ENCODE data around the gene MYCL.

The MYCL gene, protein sequence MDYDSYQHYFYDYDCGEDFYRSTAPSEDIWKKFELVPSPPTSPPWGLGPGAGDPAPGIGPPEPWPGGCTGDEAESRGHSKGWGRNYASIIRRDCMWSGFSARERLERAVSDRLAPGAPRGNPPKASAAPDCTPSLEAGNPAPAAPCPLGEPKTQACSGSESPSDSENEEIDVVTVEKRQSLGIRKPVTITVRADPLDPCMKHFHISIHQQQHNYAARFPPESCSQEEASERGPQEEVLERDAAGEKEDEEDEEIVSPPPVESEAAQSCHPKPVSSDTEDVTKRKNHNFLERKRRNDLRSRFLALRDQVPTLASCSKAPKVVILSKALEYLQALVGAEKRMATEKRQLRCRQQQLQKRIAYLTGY

DNA sequence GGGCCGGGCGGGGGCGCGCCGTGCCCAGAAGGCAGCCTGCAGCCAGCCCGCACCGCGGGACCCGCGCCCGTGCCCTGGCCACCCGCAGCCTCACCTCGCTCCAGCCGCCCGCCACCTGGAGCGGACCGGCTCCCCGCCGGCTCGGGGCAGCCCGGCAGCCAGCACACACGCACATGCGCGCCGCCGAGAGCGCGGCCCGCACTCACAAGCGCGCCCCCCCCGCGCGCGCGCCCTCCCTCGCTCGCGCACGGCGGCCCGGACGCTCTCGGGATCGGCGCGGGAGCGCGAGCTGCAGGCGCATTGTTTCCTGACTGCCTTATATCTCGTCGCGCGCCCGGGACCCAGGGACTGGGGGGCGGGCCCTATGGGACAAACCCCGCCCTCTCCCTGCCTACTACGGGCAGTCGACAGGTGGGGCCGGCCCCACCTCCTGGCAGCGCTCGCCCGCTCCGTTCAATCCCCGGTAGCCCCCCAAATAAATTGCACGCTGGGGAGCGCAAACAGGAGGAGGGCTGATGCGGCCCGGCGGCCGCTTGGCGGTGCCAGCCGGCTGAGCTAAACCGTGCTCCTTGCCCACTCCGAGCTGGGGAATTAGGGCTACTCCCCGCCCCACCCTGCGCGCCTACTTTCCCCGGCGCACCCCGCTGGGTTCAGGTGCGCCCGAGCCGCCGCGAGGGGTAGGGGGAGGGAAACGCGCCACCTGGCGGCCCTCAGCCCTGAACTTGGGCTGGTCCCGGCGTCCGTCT lies at the start of gene MYCL:
Gene MYCL, minus strand, starts transcription at position 204 of the 746 bp plus-strand sequence. CDS start 483 bp downstream, outside the sequence.
- peak within 1 kb of the TSS; percentile 73 for H3K4me3 ChIP-seq (ENCODE audit: low read depth, low read length)
- no peaks in the 10 kb centered on the region for H3K9me3 ChIP-seq (ENCODE audit: control insufficient read depth, insufficient read depth, low read depth, low read length)
- ChIA-PET POLR2A (interaction anchor here (0.6 to 2.9 kb wide), 9 partner anchors 9 to 163 kb away, joined by 3 to 22 read pairs (median 3); partner anchors contain the start of genes CAP1, PPIE and TRIT1), CTCF (interaction anchor here (0.6 to 5.0 kb wide), 39 partner anchors 9 to 736 kb away, joined by 3 to 69 read pairs (median 4); no protein-coding TSS in a partner anchor)
- 0 out of 2 replicates have a peak, but pooled peaks cover 2% of the 10 kb centered on the region for H3K4me1 ChIP-seq (ENCODE audit: control insufficient read depth, insufficient read depth, low read length)
- no peaks in the 10 kb centered on the region for H3K36me3 ChIP-seq (ENCODE audit: control insufficient read depth in 2 of 2, insufficient read depth in 1 of 2, low read length in 2 of 2)
- H3K27ac ChIP-seq (ENCODE audit: extremely low read depth, low read depth, low read length), result peak within 1 kb of the TSS; percentile 48; the same call in 1 of the 2 replicates
- peak; percentile 57; the same call in 1 of the 2 replicates for TF ChIP-seq WT1 (tag by site-specific recombination; IDR thresholded peaks at IDR 0.05)
- TF ChIP-seq, protein P1, sequence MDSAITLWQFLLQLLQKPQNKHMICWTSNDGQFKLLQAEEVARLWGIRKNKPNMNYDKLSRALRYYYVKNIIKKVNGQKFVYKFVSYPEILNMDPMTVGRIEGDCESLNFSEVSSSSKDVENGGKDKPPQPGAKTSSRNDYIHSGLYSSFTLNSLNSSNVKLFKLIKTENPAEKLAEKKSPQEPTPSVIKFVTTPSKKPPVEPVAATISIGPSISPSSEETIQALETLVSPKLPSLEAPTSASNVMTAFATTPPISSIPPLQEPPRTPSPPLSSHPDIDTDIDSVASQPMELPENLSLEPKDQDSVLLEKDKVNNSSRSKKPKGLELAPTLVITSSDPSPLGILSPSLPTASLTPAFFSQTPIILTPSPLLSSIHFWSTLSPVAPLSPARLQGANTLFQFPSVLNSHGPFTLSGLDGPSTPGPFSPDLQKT (IDR thresholded peaks at IDR 0.05; ENCODE audit: borderline replicate concordance, low read depth, low read length), result no peak
- TF ChIP-seq ZFHX2 (tag by site-specific recombination; conservative IDR thresholded peaks at IDR 0.05), result peak; percentile 41; the same call in 1 of the 2 replicates
- TF ChIP-seq ZNF146 (tag by site-specific recombination; IDR thresholded peaks at IDR 0.05), result no peak
- peak; percentile 76 for TF ChIP-seq SP2 (tag by site-specific recombination; IDR thresholded peaks at IDR 0.05)
- peak; percentile 93 for TF ChIP-seq ZFP69B (tag by site-specific recombination; IDR thresholded peaks at IDR 0.05)
- TF ChIP-seq, protein P2, sequence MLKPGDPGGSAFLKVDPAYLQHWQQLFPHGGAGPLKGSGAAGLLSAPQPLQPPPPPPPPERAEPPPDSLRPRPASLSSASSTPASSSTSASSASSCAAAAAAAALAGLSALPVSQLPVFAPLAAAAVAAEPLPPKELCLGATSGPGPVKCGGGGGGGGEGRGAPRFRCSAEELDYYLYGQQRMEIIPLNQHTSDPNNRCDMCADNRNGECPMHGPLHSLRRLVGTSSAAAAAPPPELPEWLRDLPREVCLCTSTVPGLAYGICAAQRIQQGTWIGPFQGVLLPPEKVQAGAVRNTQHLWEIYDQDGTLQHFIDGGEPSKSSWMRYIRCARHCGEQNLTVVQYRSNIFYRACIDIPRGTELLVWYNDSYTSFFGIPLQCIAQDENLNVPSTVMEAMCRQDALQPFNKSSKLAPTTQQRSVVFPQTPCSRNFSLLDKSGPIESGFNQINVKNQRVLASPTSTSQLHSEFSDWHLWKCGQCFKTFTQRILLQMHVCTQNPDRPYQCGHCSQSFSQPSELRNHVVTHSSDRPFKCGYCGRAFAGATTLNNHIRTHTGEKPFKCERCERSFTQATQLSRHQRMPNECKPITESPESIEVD (tag by site-specific recombination; IDR thresholded peaks at IDR 0.05), result no peak
- no peak for TF ChIP-seq ZNF677 (tag by site-specific recombination; IDR thresholded peaks at IDR 0.05)
- no peak for TF ChIP-seq ZNF544 (tag by site-specific recombination; IDR thresholded peaks at IDR 0.05)
- TF ChIP-seq BCL11B (tag by site-specific recombination; IDR thresholded peaks at IDR 0.05; ENCODE audit: low read depth), result no peak
- TF ChIP-seq, protein P3, sequence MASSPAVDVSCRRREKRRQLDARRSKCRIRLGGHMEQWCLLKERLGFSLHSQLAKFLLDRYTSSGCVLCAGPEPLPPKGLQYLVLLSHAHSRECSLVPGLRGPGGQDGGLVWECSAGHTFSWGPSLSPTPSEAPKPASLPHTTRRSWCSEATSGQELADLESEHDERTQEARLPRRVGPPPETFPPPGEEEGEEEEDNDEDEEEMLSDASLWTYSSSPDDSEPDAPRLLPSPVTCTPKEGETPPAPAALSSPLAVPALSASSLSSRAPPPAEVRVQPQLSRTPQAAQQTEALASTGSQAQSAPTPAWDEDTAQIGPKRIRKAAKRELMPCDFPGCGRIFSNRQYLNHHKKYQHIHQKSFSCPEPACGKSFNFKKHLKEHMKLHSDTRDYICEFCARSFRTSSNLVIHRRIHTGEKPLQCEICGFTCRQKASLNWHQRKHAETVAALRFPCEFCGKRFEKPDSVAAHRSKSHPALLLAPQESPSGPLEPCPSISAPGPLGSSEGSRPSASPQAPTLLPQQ (tag by site-specific recombination; IDR thresholded peaks at IDR 0.05), result peak; percentile 95
- TF ChIP-seq ZNF394 (tag by site-specific recombination; IDR thresholded peaks at IDR 0.05; ENCODE audit: borderline replicate concordance), result peak; percentile 77; the same call in 1 of the 2 replicates
- peak; percentile 82 for TF ChIP-seq SP7 (tag by site-specific recombination; IDR thresholded peaks at IDR 0.05)
- no peak for TF ChIP-seq FEZF1 (tag by site-specific recombination; IDR thresholded peaks at IDR 0.05)
- TF ChIP-seq, protein P4, sequence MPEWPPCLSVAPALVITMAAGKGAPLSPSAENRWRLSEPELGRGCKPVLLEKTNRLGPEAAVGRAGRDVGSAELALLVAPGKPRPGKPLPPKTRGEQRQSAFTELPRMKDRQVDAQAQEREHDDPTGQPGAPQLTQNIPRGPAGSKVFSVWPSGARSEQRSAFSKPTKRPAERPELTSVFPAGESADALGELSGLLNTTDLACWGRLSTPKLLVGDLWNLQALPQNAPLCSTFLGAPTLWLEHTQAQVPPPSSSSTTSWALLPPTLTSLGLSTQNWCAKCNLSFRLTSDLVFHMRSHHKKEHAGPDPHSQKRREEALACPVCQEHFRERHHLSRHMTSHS (tag by site-specific recombination; IDR thresholded peaks at IDR 0.05), result no peak
- no peak for TF ChIP-seq ZNF132 (tag by site-specific recombination; IDR thresholded peaks at IDR 0.05; ENCODE audit: borderline replicate concordance)
- TF ChIP-seq, protein P5, sequence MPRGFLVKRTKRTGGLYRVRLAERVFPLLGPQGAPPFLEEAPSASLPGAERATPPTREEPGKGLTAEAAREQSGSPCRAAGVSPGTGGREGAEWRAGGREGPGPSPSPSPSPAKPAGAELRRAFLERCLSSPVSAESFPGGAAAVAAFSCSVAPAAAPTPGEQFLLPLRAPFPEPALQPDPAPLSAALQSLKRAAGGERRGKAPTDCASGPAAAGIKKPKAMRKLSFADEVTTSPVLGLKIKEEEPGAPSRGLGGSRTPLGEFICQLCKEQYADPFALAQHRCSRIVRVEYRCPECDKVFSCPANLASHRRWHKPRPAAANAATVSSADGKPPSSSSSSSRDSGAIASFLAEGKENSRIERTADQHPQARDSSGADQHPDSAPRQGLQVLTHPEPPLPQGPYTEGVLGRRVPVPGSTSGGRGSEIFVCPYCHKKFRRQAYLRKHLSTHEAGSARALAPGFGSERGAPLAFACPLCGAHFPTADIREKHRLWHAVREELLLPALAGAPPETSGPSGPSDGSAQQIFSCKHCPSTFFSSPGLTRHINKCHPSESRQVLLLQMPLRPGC (tag by site-specific recombination; IDR thresholded peaks at IDR 0.05), result no peak
- TF ChIP-seq, protein P6, sequence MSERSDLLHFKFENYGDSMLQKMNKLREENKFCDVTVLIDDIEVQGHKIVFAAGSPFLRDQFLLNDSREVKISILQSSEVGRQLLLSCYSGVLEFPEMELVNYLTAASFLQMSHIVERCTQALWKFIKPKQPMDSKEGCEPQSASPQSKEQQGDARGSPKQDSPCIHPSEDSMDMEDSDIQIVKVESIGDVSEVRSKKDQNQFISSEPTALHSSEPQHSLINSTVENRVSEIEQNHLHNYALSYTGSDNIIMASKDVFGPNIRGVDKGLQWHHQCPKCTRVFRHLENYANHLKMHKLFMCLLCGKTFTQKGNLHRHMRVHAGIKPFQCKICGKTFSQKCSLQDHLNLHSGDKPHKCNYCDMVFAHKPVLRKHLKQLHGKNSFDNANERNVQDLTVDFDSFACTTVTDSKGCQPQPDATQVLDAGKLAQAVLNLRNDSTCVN (tag by site-specific recombination; optimal IDR thresholded peaks at IDR 0.05), result peak; percentile 72
- TF ChIP-seq BCL11A (tag by site-specific recombination; IDR thresholded peaks at IDR 0.05; ENCODE audit: low read depth), result peak; percentile 67; the same call in 1 of the 2 replicates
- TF ChIP-seq ZNF596 (tag by site-specific recombination; IDR thresholded peaks at IDR 0.05), result peak; percentile 39; the same call in 1 of the 2 replicates
- TF ChIP-seq ZNF335 (tag by site-specific recombination; conservative IDR thresholded peaks at IDR 0.05), result peak; percentile 76
- TF ChIP-seq ZNF2 (tag by site-specific recombination; IDR thresholded peaks at IDR 0.05), result peak; percentile 62; the same call in 1 of the 2 replicates
- 0 out of 2 replicates have a peak, but pooled peaks have one; percentile 24 for TF ChIP-seq ZNF600 (tag by site-specific recombination; IDR thresholded peaks at IDR 0.05)
- TF ChIP-seq, protein P7, sequence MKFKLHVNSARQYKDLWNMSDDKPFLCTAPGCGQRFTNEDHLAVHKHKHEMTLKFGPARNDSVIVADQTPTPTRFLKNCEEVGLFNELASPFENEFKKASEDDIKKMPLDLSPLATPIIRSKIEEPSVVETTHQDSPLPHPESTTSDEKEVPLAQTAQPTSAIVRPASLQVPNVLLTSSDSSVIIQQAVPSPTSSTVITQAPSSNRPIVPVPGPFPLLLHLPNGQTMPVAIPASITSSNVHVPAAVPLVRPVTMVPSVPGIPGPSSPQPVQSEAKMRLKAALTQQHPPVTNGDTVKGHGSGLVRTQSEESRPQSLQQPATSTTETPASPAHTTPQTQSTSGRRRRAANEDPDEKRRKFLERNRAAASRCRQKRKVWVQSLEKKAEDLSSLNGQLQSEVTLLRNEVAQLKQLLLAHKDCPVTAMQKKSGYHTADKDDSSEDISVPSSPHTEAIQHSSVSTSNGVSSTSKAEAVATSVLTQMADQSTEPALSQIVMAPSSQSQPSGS (tag by site-specific recombination; IDR thresholded peaks at IDR 0.05; ENCODE audit: low read depth), result no peak
- no peak for TF ChIP-seq SALL2 (tag by site-specific recombination; IDR thresholded peaks at IDR 0.05; ENCODE audit: borderline replicate concordance)
- peak; percentile 96 for TF ChIP-seq SCRT2 (tag by site-specific recombination; IDR thresholded peaks at IDR 0.05)

All from HEK293 (cell line).